Lower lobe of right lung (tissue), 2 donors: ENCODE data around the gene CGN. TPM values are rescaled to one million over a fixed set of nuclear protein-coding genes. Genes with fewer than 3 reads are reported as not detected.

Source experiments
- ATAC-seq, 2 donors: fragments of 200-7000 bp; cut with Tn5 transposase; one replicate each; pipeline ENCODE4 v1.9.1; 2020 to 2022; ENCODE audit warnings: mild to moderate bottlenecking in 2 of 2, moderate library complexity in 2 of 2
- DNase-seq: peaks from one replicate; pipeline ENCODE4 v3.0.0-alpha.2; 2020
- H3K27ac ChIP-seq: fragments of 200-600 bp; one replicate; pipeline ENCODE4 v1.8.0; 2022
- H3K27me3 ChIP-seq: fragments of 200-600 bp; one replicate; pipeline ENCODE4 v1.8.0; 2022; ENCODE audit warnings: low read depth
- H3K36me3 ChIP-seq: fragments of 200-600 bp; one replicate; pipeline ENCODE4 v1.8.0; 2022; ENCODE audit warnings: mild to moderate bottlenecking
- H3K4me1 ChIP-seq: fragments of 200-600 bp; one replicate; pipeline ENCODE4 v1.8.0; 2022
- H3K4me3 ChIP-seq: fragments of 200-600 bp; one replicate; pipeline ENCODE4 v1.8.0; 2022; ENCODE audit warnings: mild to moderate bottlenecking
- H3K9me3 ChIP-seq: fragments of 200-600 bp; one replicate; pipeline ENCODE4 v1.8.0; 2022
- CTCF ChIP-seq: fragments of 200-600 bp; IDR thresholded peaks from one replicate; pipeline ENCODE4 v1.8.0; 2022; ENCODE audit warnings: antibody characterized with exemption, mild to moderate bottlenecking
- intact Hi-C: fragments of 100-400 bp; cut with DNase I; formaldehyde crosslinking; loops from one replicate; pipeline ENCODE4 v1.11.0; 2022
- total RNA-seq: library from RNA; stranded (reverse); fragmentation: NEBNext Ultra II Directional; extraction: Animal tissue kit (Norgen Biotek cat#: 25700); gene quantifications from one replicate; pipeline ENCODE4 v1.2.1, GENCODE V29; 2021
- donor health status: DM: no; HTN: yes; CAD: no; lungs with severe emphysema.

CGN gene
- total RNA-seq, 1 donor from 2014 or later, result 52.9 TPM

DNA sequence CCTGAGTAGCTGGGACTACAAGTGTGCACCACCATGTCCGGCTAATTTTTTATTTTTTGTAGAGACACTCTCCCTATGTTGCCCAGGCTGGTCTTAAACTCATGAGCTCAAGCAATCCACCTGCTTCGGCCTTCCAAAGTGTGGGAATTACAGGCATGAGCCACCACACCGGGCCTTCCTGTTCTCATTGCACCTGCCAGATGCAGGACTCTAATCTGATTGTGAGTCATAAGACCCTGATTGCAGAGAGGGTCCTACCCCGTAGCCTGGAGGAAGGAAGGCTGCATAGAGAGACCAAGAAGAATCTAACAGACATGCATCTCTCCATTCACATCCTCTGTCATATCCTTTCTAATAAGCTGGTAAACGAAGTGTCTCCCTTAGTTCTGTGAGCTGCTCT is 19.5 kb upstream of the CGN start:
- intact Hi-C loops, result no loop called here
- DNase-seq, result no peak
- no peaks in the 10 kb centered on the region for H3K36me3 ChIP-seq
- no peaks in the 10 kb centered on the region for H3K9me3 ChIP-seq
- H3K4me3 ChIP-seq, result no peak overlapping the region
- no peaks in the 10 kb centered on the region for H3K27me3 ChIP-seq
- no peak for TF ChIP-seq CTCF
- no peak overlapping the region for H3K27ac ChIP-seq
- no peaks in the 10 kb centered on the region for H3K4me1 ChIP-seq
- no peak for ATAC-seq

GRCh38 chr1:151492120-151492519 is 19.1 kb upstream of the CGN start:
- intact Hi-C loops, result no loop called here
- no peaks in the 10 kb centered on the region for H3K9me3 ChIP-seq
- no peak overlapping the region for H3K27ac ChIP-seq
- H3K4me1 ChIP-seq, result no peaks in the 10 kb centered on the region
- no peak overlapping the region for H3K4me3 ChIP-seq
- H3K27me3 ChIP-seq, result no peaks in the 10 kb centered on the region
- no peak for TF ChIP-seq CTCF
- ATAC-seq (no peak), DNase-seq (no peak)
- H3K36me3 ChIP-seq, result no peaks in the 10 kb centered on the region

DNA sequence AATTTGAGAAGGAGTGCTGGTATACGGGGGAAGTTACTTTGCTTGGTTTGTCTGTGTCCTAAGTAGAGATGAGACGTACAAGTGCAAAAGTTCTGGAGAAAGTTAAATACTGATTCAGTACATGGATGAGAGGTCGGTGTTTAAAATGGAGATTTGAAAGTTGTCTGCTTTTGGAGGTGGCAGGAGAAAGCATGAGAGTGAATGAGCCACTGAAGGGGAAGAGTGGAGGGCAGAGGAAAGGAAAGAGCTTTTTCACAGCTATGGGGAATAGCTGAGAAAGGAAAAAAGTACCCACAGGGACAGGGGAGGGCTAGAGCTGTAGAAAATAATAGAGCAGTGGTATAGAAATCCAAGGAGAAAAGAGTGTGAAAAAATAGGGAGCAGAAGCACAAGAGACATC is 18.1 kb upstream of the CGN start:
- intact Hi-C loops, result no loop called here
- Histone ChIP-seq H3K27ac (no peak overlapping the region), H3K36me3 (no peaks in the 10 kb centered on the region), H3K4me1 (no peaks in the 10 kb centered on the region), H3K4me3 (no peak overlapping the region), H3K27me3 (no peaks in the 10 kb centered on the region), H3K9me3 (no peaks in the 10 kb centered on the region)
- no peak for TF ChIP-seq CTCF
- no peak for DNase-seq
- ATAC-seq, result no peak

DNA sequence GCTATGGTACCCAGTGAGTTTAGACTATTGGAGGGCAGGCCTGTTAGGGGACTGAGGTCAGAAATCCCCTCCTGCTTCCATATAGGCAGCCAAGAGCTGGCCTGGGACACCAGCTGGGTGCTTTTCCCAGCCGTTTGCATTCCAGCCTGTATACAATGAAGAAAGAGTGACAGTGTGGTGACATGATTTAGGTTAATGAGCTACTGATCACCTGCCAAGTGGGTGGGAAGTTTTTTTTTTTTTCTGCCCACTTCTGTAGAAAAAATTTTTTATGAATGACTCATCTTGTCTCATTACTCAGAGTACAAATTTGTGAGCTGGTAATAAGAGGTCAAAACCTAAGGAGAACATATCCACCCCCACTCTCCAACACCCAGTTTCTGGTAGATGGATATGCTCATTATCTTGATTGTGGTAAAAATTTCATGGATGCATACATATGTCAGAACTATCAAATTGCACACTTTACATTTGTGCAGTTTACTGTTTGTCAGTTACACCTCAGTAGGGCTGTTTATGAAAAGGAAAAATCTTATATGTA is 16.4 kb upstream of the CGN start:
- ATAC-seq (peak; percentile 70 to 88), DNase-seq (no peak)
- H3K36me3 ChIP-seq, result no peaks in the 10 kb centered on the region
- TF ChIP-seq CTCF, result no peak
- no peak overlapping the region for H3K4me3 ChIP-seq
- H3K4me1 ChIP-seq, result no peaks in the 10 kb centered on the region
- H3K27me3 ChIP-seq, result no peaks in the 10 kb centered on the region
- intact Hi-C loops, result no loop called here
- no peak overlapping the region for H3K27ac ChIP-seq
- H3K9me3 ChIP-seq, result no peaks in the 10 kb centered on the region

DNA sequence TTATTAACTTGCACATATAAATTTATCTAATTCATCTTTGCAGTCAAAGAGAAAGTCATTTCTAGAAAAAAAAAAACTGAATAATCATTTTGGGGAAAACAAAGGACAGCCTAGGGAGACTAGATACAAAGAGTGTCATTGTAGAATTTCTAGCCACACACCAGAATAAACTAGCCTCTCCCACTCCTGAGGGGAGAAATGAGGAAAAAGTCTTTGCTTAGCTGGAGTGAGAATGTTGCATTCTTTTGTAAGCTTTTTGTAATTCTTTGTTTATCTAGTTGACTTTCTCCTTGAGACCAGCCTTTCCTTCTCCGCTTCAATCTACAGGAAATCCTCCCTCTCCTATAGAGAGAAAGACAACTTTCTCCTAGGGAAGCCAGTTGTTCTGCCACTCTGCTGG is 15.9 kb upstream of the CGN start:
- intact Hi-C loops, result no loop called here
- ATAC-seq, result no peak

More for the DNA sequence above, 15.9 kb upstream of the CGN start:
- Histone ChIP-seq H3K27ac (no peak overlapping the region), H3K4me3 (no peak overlapping the region), H3K36me3 (no peaks in the 10 kb centered on the region), H3K4me1 (no peaks in the 10 kb centered on the region), H3K27me3 (no peaks in the 10 kb centered on the region), H3K9me3 (no peaks in the 10 kb centered on the region)
- no peak for TF ChIP-seq CTCF
- no peak for DNase-seq
